Measurements from ENCODE around the gene RYR2.

GRCh38 chr1:237867380-237867888 lies 825.5 kb downstream of the RYR2 start:
- TF ChIP-seq, protein P1, sequence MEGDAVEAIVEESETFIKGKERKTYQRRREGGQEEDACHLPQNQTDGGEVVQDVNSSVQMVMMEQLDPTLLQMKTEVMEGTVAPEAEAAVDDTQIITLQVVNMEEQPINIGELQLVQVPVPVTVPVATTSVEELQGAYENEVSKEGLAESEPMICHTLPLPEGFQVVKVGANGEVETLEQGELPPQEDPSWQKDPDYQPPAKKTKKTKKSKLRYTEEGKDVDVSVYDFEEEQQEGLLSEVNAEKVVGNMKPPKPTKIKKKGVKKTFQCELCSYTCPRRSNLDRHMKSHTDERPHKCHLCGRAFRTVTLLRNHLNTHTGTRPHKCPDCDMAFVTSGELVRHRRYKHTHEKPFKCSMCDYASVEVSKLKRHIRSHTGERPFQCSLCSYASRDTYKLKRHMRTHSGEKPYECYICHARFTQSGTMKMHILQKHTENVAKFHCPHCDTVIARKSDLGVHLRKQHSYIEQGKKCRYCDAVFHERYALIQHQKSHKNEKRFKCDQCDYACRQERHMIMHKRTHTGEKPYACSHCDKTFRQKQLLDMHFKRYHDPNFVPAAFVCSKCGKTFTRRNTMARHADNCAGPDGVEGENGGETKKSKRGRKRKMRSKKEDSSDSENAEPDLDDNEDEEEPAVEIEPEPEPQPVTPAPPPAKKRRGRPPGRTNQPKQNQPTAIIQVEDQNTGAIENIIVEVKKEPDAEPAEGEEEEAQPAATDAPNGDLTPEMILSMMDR (IDR thresholded peaks at IDR 0.05) = no peak
- TF ChIP-seq EZH2phosphoT487 (IDR thresholded peaks at IDR 0.05) = peak; percentile 74
